K562 (cell line): ENCODE data around the gene CALML3. TPM values are rescaled to one million over a fixed set of nuclear protein-coding genes. Genes with fewer than 3 reads are reported as not detected.

ENCODE experiments used
- ATAC-seq: fragments of 200-7000 bp; cut with Tn5 transposase; 3 replicates; pipeline ENCODE4 v1.9.1; 2020; ENCODE audit warnings: moderate library complexity
- BruUV-seq: library from RNA; stranded (reverse); fragments of 400-500 nt; replicated peaks from 2 replicates; lab custom pipeline; 2021; lab: Mats Ljungman, UMichigan
- CTCF ChIA-PET: fragments of 300-600 bp; formaldehyde crosslinking; extraction: SDS; loops from one replicate; lab custom pipeline; 2021; ENCODE audit warnings: low intra/inter-chr PET ratio; lab: Yijun Ruan, JAX
- POLR2A ChIA-PET: fragments of 300-600, 350-650 bp; sonication (Branson Sonifier 250); formaldehyde crosslinking; extraction: SDS; loops from one replicate; lab custom pipeline; 2021; ENCODE audit warnings: antibody characterized with exemption, inconsistent platforms; lab: Yijun Ruan, JAX
- DNase-seq, 4 experiments: peaks; one replicate each; pipeline versions ENCODE4 v3.0.0 to v3.0.0-alpha.2; 2011 to 2018; ENCODE audit warnings: low spot score in 3 of 4, mixed read lengths in 3 of 4; ENCODE audit errors: extremely low read depth in 1 of 4
- FAIRE-seq: peaks from 2 replicates; lab custom pipeline; 2011; peaks lifted over from hg19 to GRCh38; lab: Jason Lieb, UNC
- H2AFZ ChIP-seq: 2 replicates; pipeline ENCODE4 v1.6.0; 2011; ENCODE audit warnings: low read depth, low read length, control low read depth, inconsistent platforms
- H3K27ac ChIP-seq: fragments of 200-600 bp; 3 replicates; pipeline ENCODE4 v1.8.0; 2011; ENCODE audit warnings: low read depth, mild to moderate bottlenecking, control low read depth, inconsistent platforms, low read length, moderate library complexity, mixed read lengths; ENCODE audit errors: extremely low read depth
- H3K27me3 ChIP-seq, 2 experiments: fragments of 300-600 bp in 1 of 2; 2 replicates in 1 of 2; 3 replicates in 1 of 2; pipeline versions ENCODE4 v1.6.0 to v1.8.0; 2011; ENCODE audit warnings: inconsistent platforms in 2 of 2, low read length in 2 of 2, mild to moderate bottlenecking in 1 of 2, mixed read lengths in 1 of 2, moderate library complexity in 1 of 2; ENCODE audit not compliant: control insufficient read depth in 2 of 2, insufficient read depth in 2 of 2
- H3K36me3 ChIP-seq: fragments of 300-600 bp; 3 replicates; pipeline ENCODE4 v1.8.0; 2011; ENCODE audit warnings: mild to moderate bottlenecking, low read length, inconsistent platforms; ENCODE audit not compliant: control insufficient read depth, insufficient read depth
- H3K4me1 ChIP-seq, 2 experiments: fragments of 200-600 bp in 1 of 2; replicated peaks in 1 of 2; 2 replicates in 1 of 2; 3 replicates in 1 of 2; pipeline versions ENCODE4 v1.5.1 to v1.8.0; 2011; ENCODE audit warnings: inconsistent platforms in 2 of 2, low read length in 2 of 2, mild to moderate bottlenecking in 1 of 2, mixed read lengths in 1 of 2, moderate library complexity in 1 of 2; ENCODE audit not compliant: control insufficient read depth in 2 of 2, insufficient read depth in 2 of 2
- H3K4me2 ChIP-seq: 2 replicates; pipeline ENCODE4 v1.6.1; 2011; ENCODE audit warnings: low read length, control low read depth, inconsistent platforms, mixed read lengths; ENCODE audit not compliant: insufficient read depth
- H3K4me3 ChIP-seq: fragments of 200-600 bp; sonication (generic), shearing (Covaris generic); 2 replicates; pipeline ENCODE4 v1.5.1; 2016; ENCODE audit warnings: control low read depth, inconsistent platforms
- H3K79me2 ChIP-seq: fragments of 200-600 bp; 3 replicates; pipeline ENCODE4 v1.8.0; 2011; ENCODE audit warnings: low read length, inconsistent platforms; ENCODE audit not compliant: control insufficient read depth, insufficient read depth
- H3K9ac ChIP-seq, 2 experiments: 2 replicates each; pipeline versions ENCODE4 v1.6.0 to v1.6.1; 2011; ENCODE audit warnings: low read depth in 2 of 2, low read length in 2 of 2, control low read depth in 1 of 2, inconsistent platforms in 1 of 2, mild to moderate bottlenecking in 1 of 2, mixed read lengths in 1 of 2; ENCODE audit not compliant: insufficient read depth in 1 of 2
- H3K9me1 ChIP-seq: one replicate; pipeline ENCODE4 v1.6.0; 2011; ENCODE audit warnings: inconsistent platforms, mild to moderate bottlenecking, low read length, moderate library complexity; ENCODE audit not compliant: control insufficient read depth, insufficient read depth
- H3K9me3 ChIP-seq: replicated peaks from 2 replicates; pipeline ENCODE4 v1.5.1; 2011; ENCODE audit warnings: low read depth, low read length, inconsistent platforms; ENCODE audit not compliant: control insufficient read depth, insufficient read depth
- H4K20me1 ChIP-seq: replicated peaks from 2 replicates; pipeline ENCODE4 v1.6.1; 2011; ENCODE audit warnings: low read length, inconsistent platforms, mixed read lengths; ENCODE audit not compliant: control insufficient read depth, insufficient read depth
- CCAR2 ChIP-seq: fragments of 200-400 bp; formaldehyde crosslinking; IDR thresholded peaks from 2 replicates; pipeline ENCODE4 v1.6.1; 2017; ENCODE audit warnings: mild to moderate bottlenecking, low read depth, low read length
- CHCHD3 ChIP-seq: fragments of 250-450 bp; sonication (Bioruptor Pico); IDR thresholded peaks from 2 replicates; pipeline ENCODE4 v2.1.2; 2022; ENCODE audit warnings: mild to moderate bottlenecking
- CREB1 ChIP-seq, 2 experiments: sonication (generic) in 1 of 2; formaldehyde crosslinking in 1 of 2; IDR thresholded peaks; 2 replicates each; pipeline versions ENCODE4 v1.6.1 to v1.8.0; 2012 to 2022; ENCODE audit warnings: inconsistent platforms in 1 of 2, mild to moderate bottlenecking in 1 of 2, missing genetic modification reagents in 1 of 2, moderate library complexity in 1 of 2
- CSDE1 ChIP-seq, 2 experiments: fragments of 450-650 bp; IDR thresholded peaks; 2 replicates each; pipeline ENCODE4 v1.6.1; 2016; ENCODE audit warnings: mild to moderate bottlenecking in 1 of 2
- DNMT1 ChIP-seq: fragments of 450-650 bp; IDR thresholded peaks from 2 replicates; pipeline ENCODE4 v1.6.1; 2016; ENCODE audit warnings: antibody characterized with exemption, mild to moderate bottlenecking
- NCOA6 ChIP-seq: fragments of 450-650 bp; IDR thresholded peaks from 2 replicates; pipeline ENCODE4 v1.6.1; 2017; ENCODE audit warnings: mild to moderate bottlenecking
- SIN3A ChIP-seq, 2 experiments: fragments of 150-350 bp in 1 of 2; IDR thresholded peaks; 2 replicates each; pipeline ENCODE4 v1.6.1; 2011 to 2016; ENCODE audit warnings: borderline replicate concordance in 2 of 2, low read depth in 2 of 2, low read length in 2 of 2, mild to moderate bottlenecking in 2 of 2, moderate library complexity in 2 of 2; ENCODE audit not compliant: control insufficient read depth in 1 of 2
- SP2 ChIP-seq: IDR thresholded peaks from 2 replicates; pipeline ENCODE4 v1.6.1; 2011; ENCODE audit warnings: mild to moderate bottlenecking, low read depth, low read length, moderate library complexity; ENCODE audit not compliant: poor library complexity, severe bottlenecking; ENCODE audit errors: extremely low read depth
- STAT6 ChIP-seq: sonication (generic); formaldehyde crosslinking; IDR thresholded peaks from 2 replicates; pipeline ENCODE4 v1.8.1; 2023; ENCODE audit warnings: mild to moderate bottlenecking, missing genetic modification reagents
- ZBTB8A ChIP-seq: fragments of 450-650 bp; IDR thresholded peaks from 2 replicates; pipeline ENCODE4 v1.6.1; 2018; ENCODE audit warnings: mild to moderate bottlenecking, moderate library complexity; ENCODE audit not compliant: partially characterized antibody
- ZNF184 ChIP-seq: sonication (generic); formaldehyde crosslinking; IDR thresholded peaks from 2 replicates; pipeline ENCODE4 v1.5.0; 2020; ENCODE audit warnings: missing genetic modification reagents
- ZNF282 ChIP-seq: sonication (generic); formaldehyde crosslinking; IDR thresholded peaks from 2 replicates; pipeline ENCODE4 v1.8.1; 2023; ENCODE audit warnings: missing genetic modification reagents
- WGBS: fragments of 100-300 bp; shearing (Covaris generic); methylation state at CpG from one replicate; pipeline ENCODE4 v1.1.6; 2016; ENCODE audit warnings: low coverage, mixed read lengths; ENCODE audit not compliant: insufficient coverage; ENCODE audit errors: missing lambda C conversion rate; 5-methylcytosine and 5-hydroxymethylcytosine counted together
- in situ Hi-C: fragments of 300-500 bp; cut with MboI; formaldehyde crosslinking; loops from 4 replicates; pipeline ENCODE4 v1.15.0; 2018; ENCODE audit warnings: inconsistent platforms, mixed read lengths
- intact Hi-C: fragments of 100-400 bp; cut with micrococcal nuclease; formaldehyde crosslinking; loops from 2 replicates; pipeline ENCODE4 v1.14.2; 2022
- polyA plus RNA-seq, 8 experiments: library from polyadenylated mRNA; depleted of rRNA in 4 of 8; stranded (reverse) in 5 of 8; unstranded in 3 of 8; fragments of >200 nt; fragmentation: Nextera tagmentation in 2 of 8; fragmentation: Illumina TruSeq in 1 of 8; extraction: Ambion mirVana in 2 of 8; extraction: Trizol in 1 of 8; gene quantifications; 2 replicates each; pipeline versions ENCODE4 v1.2.1 to v1.2.3, GENCODE V29; 2011 to 2014; ENCODE audit warnings: inconsistent platforms in 1 of 8, missing spikeins in 1 of 8
- total RNA-seq, 7 experiments: library from RNA; depleted of rRNA in 6 of 7; stranded (reverse); fragments of >200 nt in 6 of 7; fragmentation: Illumina TruSeq in 2 of 7; extraction: Trizol in 2 of 7; gene quantifications; 2 replicates each; pipeline versions ENCODE4 v1.2.1 to v1.2.3, GENCODE V29; 2011 to 2021; ENCODE audit warnings: low replicate concordance in 1 of 7
- TF ChIP-seq, protein P1 (sequence below): fragments of 450-650 bp; formaldehyde crosslinking; IDR thresholded peaks from 2 replicates; pipeline ENCODE4 v1.4.0; 2020; ENCODE audit warnings: mild to moderate bottlenecking, moderate library complexity
- TF ChIP-seq, protein P2 (sequence below): fragments of 250-450 bp; sonication (Bioruptor Pico); IDR thresholded peaks from 2 replicates; pipeline ENCODE4 v1.4.0; 2020; ENCODE audit warnings: mild to moderate bottlenecking, moderate library complexity

Gene CALML3
- total and polyA plus RNA-seq, 9 of the 15 experiments (the other 6 are each of a cell fraction or from before 2014, with no cell fraction given), result not detected

DNA sequence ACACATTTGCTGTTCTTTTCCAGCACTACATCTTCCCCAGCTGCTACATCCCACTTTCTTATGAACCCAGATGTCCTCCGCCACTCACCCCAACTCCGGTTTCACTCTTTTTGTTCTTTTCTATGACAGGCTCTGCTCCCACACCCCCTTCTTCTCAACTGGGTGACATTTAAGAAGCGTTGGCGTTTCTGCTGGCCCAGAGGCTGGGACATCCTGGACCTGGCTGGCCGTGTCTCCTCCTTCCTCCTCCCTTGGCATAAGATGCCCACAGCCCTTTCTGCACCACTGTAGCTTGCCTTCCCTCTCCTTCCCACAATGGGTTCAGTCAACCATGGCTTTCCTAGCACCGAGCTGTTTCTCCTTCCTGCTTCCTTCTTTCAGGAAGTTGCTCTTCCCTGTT, 16.0 kb upstream of the CALML3 start (continued):
- TF ChIP-seq STAT6 (CRISPR knock-in tag), result no peak
- TF ChIP-seq, protein P1, sequence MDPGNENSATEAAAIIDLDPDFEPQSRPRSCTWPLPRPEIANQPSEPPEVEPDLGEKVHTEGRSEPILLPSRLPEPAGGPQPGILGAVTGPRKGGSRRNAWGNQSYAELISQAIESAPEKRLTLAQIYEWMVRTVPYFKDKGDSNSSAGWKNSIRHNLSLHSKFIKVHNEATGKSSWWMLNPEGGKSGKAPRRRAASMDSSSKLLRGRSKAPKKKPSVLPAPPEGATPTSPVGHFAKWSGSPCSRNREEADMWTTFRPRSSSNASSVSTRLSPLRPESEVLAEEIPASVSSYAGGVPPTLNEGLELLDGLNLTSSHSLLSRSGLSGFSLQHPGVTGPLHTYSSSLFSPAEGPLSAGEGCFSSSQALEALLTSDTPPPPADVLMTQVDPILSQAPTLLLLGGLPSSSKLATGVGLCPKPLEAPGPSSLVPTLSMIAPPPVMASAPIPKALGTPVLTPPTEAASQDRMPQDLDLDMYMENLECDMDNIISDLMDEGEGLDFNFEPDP (CRISPR knock-in tag), result no peak
- TF ChIP-seq ZBTB8A, result no peak

DNA sequence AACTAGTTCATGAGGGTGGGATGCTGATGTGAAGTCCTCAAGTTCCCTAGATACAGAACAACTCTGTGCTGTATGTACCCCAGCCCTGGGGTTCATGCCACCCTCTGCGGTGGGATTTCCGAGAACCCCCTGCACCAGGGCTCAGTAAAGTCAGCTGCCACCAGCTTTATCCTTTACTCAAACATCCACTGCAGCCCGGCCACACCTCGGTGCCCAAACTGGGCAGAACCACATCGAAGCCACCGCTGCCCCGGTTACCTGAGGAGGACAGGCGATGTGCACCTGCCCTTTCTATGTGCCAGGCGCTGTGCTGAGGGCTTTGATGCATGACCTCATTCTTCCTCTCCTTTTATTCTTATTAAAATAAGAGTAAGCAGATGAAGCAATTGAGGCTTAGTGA, 15.5 kb upstream of the CALML3 start:
- CTCF ChIA-PET, result no interaction called here
- no peak overlapping the region for H3K4me3 ChIP-seq
- no peak for TF ChIP-seq SIN3A (IDR thresholded peaks at IDR 0.05; ENCODE audit: borderline replicate concordance in 2 of 2, control insufficient read depth in 1 of 2, low read depth in 2 of 2, low read length in 2 of 2)
- no peak for TF ChIP-seq CHCHD3 (CRISPR knock-in tag)
- TF ChIP-seq DNMT1, result no peak
- no peak for TF ChIP-seq SP2
- no peak for TF ChIP-seq ZNF282 (CRISPR knock-in tag)
- TF ChIP-seq CSDE1 (IDR thresholded peaks at IDR 0.05), result no peak
- TF ChIP-seq CREB1 (IDR thresholded peaks at IDR 0.05), result no peak
- TF ChIP-seq CREB1 (CRISPR knock-in tag; IDR thresholded peaks at IDR 0.05), result no peak
- no peak for TF ChIP-seq CCAR2
- TF ChIP-seq, protein P2, sequence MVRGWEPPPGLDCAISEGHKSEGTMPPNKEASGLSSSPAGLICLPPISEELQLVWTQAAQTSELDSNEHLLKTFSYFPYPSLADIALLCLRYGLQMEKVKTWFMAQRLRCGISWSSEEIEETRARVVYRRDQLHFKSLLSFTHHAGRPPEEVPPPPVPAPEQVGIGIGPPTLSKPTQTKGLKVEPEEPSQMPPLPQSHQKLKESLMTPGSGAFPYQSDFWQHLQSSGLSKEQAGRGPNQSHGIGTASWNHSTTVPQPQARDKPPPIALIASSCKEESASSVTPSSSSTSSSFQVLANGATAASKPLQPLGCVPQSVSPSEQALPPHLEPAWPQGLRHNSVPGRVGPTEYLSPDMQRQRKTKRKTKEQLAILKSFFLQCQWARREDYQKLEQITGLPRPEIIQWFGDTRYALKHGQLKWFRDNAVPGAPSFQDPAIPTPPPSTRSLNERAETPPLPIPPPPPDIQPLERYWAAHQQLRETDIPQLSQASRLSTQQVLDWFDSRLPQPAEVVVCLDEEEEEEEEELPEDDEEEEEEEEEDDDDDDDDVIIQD (CRISPR knock-in tag), result no peak
- TF ChIP-seq NCOA6, result no peak
- no peak for TF ChIP-seq ZNF184 (CRISPR knock-in tag)
- in situ Hi-C loops, result no loop called here
- no peaks in the 10 kb centered on the region for H3K9me1 ChIP-seq
- FAIRE-seq (no peak), ATAC-seq (no peak), DNase-seq (no peak)
- H4K20me1 ChIP-seq, result no peaks in the 10 kb centered on the region; the same call in 1 of the 2 replicates
- no peak overlapping the region for H3K4me2 ChIP-seq
- peaks cover 0 to 5% of the 10 kb centered on the region in 2 experiments; a peak in 2 of 5 replicates for H3K27me3 ChIP-seq
- no peaks in the 10 kb centered on the region for H3K36me3 ChIP-seq
- no TSS peak for BruUV-seq
- peaks cover 22 to 40% of the 10 kb centered on the region in 2 experiments for H3K4me1 ChIP-seq
- no peaks in the 10 kb centered on the region for H3K79me2 ChIP-seq
- H3K9me3 ChIP-seq, result no peaks in the 10 kb centered on the region
- POLR2A ChIA-PET, result interaction anchor here (1.2 kb wide), 1 partner anchor 48 kb away, joined by 3 read pairs; no protein-coding TSS in a partner anchor
- intact Hi-C loops, result no loop called here
- no peak overlapping the region for H3K27ac ChIP-seq
- H3K9ac ChIP-seq, result no peak overlapping the region
- no peak overlapping the region for H2AFZ ChIP-seq
- WGBS, result 86% methylated on average over 7 of the region's 9 CpGs
